GM18507 (cell line): ENCODE results near the gene TMEM236.
A peak's percentile ranks its signal among the peaks of the same experiment; 100 is the strongest.

Source experiments
- DNase-seq: peaks from one replicate; pipeline ENCODE4 v3.0.0; 2011; ENCODE audit warnings: low read depth; ENCODE audit not compliant: insufficient read length; ENCODE audit errors: extremely low spot score
- FAIRE-seq: peaks from 2 replicates; lab custom pipeline; 2011; peaks lifted over from hg19 to GRCh38; lab: Jason Lieb, UNC

Gene TMEM236

DNA sequence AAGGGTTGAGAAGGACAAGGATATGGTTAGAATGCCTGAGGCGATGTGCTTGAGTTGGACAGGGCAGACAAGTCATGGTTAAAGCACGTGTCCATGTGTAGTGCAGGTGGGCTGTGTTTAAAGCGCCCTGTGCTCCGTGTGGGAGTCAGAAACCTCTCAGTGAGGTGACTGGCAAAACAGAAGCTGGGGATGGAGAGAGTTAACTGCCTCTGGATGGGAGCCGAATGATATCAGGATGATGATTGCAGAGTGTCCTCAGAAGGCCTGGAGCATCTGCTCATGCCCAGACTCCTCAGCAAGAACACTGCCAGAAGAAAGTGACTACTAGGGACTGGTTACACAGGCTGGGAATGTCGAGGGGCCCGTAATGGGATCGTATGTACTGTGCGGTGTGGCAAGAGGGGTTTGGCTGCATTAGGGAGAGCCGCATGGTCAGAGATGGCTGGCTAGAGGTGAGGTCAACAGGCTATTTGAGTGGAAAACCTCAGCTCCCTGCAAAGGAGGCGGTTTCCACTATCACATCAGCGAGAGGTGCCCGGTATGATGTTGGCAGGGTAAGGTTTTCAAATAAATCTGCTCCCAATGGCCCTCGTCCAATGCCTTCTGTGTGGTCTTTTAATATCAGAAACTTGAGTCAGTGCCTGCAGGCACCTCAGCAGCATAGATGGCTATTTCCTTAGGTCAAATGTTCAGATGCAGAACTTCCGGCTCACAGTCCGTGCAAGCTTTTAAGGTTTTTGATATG is 31.1 kb downstream of the TMEM236 start:
- DNase-seq (no peak), FAIRE-seq (no peak)

DNA sequence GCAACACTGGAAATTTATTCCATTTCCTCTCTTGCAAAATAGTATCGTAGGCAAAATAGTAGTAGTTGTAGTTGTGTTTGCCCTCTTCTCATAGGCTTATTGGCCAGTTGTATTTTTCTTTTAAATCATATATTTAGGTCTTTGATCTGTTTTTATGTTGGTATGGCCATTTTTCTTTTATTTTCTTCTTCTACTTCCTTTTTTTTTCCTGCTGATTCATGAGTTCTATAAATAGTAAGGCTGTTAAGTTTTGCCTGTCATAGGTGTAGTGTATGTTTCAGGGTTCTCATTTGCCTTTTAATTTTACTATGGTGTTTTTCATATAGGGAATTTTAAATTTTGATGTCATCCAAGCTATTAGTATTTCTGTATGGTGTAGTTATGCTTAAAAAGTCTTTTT is 31.8 kb downstream of the TMEM236 start:
- peak; percentile 36 for FAIRE-seq
- no peak for DNase-seq

DNA sequence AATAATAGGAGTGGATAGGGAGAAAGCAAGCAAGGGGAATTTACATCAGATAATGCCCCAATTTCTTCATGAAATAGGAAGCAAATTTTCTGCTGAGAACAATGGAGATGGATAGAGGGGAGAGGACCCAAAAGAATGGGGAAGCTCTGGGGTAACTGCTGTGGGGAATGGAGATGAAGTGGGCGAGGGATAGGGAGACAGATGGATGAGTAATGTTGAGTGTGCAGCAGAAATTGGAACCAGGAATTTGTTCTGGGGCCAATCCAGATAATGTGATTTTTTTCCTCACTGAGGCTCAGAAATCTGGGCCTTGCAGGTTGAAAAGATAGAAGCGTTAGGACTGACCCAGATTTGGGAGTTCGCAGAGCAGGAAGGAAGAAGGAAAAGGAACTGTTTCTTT is 32.7 kb downstream of the TMEM236 start:
- no peak for FAIRE-seq
- DNase-seq: no peak

DNA sequence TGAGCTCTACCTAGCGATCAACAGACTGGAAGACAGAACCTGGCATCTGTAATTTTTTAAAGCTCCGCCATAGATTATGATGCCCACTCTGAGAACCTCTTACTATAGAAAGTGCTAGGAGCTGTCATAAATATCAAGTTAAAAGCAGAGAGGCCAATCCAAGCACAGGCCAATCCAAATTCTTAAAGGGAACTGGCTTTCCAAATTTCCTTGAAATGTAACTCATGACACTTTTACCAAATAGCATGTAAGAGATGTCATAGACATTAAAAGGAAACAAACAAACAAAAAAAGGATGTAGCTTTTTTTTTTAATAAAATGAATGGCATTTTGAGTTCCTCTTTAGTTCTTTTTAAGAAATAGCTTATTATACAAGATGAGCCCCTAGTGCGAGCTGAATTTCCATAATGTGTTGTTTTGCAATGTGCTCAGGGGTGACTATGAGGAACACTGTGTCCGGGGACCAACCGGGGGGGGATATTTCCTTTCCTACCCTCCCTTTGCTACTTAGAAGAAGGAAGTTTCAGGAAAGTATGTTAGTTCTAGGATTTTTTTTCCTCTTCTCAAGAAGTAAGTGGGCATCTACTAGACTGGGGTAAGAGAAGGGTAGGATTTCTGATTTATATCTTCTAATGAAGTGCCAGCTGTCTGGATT is 33.4 kb downstream of the TMEM236 start:
- FAIRE-seq: no peak
- DNase-seq: no peak

DNA sequence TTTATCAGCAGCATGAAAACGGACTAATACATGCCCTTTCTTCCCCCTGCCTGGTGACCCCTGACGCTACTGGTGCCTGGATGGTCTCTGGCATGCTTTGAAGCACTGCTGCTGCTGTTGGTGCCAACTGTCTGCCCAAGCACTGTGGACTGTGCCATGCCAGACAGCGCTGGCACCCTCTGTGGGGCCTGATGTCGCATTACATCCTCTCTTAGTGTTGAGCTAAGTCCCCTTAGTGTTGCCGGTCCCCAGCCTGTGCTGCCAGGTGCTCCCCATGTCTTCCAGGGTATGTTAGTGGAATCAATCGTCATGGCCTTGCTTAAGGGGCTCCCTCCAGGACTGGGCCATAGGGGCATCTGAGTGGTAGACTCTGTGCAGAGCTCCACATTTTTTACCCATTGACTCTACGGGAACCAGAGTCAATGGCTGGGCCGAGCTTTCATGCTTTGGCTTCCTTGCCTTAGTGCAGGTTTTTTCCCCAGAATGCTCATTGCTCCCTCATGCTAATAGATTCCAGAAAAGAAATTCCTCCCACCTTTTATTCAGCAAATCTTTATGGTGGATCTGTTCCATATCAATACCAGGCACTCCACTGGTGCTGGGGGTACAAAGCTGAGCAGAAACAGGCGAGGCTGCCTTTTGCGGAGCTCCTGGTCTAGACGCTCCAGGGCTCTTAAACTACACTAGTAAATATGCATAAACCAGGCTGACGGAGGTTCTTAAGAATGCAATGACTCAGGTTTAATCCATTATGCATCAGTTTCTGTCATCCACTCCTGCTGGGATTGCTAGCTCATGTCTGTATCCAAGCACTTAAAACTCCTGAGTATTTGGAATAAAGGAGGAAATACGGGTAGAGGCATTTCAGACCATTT is 35.3 kb downstream of the TMEM236 start:
- no peak for DNase-seq
- no peak for FAIRE-seq

DNA sequence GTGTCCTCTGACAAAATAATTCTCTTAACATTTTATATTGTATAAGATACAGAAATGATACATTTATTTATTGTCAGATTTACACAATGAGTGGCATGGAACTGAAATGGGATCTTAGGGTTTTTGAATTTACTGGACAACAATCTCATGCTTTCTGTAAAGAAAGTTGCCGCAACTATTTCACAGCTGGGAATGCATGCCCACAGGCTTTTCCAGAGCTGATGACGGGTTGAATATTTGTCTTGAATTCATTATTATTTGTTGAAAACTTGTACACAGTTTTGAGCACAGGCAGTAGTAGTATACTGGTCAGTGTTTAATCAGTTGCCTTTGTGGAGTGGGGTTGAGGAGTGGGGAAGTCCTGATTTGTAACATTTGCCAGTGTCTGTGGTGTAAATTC is 36.6 kb downstream of the TMEM236 start:
- no peak for DNase-seq
- no peak for FAIRE-seq

DNA sequence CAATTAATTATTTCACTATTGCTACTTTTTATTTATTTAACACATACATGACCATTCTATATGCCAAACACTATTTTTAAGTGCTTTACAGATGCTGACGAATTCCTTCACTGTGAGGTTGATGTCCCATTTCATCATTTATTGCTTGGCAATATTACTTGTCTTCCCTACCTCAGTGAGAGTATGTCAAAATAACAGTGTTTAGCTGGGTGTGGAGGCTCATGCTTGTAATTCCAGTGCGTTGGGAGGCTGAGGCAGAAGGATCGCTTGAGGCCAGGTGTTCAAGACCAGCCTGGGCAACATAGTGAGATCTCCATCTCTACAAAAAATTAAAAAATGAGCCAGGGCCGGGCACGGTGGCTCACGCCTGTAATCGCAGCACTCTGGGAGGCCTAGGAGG is 37.4 kb downstream of the TMEM236 start:
- no peak for DNase-seq
- no peak for FAIRE-seq

DNA sequence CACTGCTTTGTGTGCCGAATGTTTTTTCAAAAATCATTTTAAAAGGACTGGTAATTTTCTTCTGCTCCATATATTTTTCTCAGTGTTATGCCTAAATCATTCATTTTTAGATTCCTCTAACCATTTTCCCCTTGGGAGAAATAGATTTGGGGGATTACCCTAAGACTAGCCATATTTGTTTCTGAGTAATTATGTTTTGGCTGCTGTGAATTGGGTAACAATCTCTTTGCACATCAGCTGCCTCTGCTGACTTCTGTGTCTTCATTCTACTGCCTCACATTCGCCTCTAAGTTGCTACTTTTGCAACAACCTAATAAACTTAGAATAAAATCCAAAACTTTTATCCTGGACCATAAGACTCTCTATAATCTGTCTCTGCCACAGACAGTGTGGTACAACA is 38.6 kb downstream of the TMEM236 start:
- no peak for FAIRE-seq
- DNase-seq: no peak

DNA sequence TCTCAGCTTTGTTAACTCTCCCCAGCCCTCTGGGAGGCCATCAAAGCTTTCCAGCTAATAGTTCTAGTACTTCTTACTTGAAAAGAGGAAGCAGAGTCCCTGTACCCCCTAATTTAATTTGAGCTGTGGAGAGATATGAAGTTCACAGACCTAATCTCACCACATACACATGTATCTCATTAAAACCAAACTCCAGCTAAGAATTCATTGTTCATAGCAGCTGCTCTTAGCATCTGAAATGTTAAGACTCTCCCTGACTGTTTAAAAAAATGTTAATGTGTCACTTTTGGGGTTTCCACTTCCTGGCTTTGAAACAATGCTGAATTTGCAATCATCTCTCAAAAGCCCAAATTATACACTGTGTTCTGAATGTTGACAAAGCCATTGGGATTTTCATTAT is 41.0 kb downstream of the TMEM236 start:
- no peak for DNase-seq
- peak; percentile 12 for FAIRE-seq

DNA sequence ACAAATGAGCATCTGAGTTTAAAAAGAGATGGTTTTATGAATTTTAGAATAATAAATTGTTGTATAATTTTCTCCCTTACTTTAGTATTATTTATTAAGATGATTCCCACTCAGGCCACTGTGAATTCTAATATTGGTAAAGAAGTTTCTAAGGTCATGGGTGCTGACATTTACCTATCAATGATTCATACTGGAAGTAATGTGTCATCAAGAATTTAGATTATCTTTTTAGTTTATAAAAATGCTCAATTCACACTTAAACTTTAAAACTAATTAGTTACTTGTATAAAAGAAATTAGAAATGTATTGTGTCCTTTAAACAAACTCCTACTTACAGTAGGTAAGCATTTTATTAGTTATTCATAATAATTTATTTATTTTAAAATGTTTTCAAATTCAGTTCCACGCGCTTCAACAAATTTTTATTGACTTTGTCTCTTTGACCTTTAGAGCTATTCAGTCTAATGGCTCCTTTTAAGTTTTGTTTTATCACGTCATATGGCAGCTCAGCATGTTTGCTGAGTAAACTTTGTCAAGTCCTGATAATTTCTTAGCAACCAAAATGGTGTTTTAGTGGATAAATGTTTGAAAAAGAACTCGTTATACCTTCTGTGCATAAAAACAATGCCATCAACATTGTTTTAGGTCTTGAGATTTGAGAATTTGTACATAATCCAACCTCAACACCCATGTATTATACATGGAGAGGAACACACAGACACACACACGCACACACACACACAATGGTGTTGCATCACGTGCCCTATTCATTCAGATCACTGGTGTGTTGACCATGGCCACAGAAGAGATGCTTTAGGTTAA is 42.0 kb downstream of the TMEM236 start:
- FAIRE-seq (no peak), DNase-seq (no peak)

DNA sequence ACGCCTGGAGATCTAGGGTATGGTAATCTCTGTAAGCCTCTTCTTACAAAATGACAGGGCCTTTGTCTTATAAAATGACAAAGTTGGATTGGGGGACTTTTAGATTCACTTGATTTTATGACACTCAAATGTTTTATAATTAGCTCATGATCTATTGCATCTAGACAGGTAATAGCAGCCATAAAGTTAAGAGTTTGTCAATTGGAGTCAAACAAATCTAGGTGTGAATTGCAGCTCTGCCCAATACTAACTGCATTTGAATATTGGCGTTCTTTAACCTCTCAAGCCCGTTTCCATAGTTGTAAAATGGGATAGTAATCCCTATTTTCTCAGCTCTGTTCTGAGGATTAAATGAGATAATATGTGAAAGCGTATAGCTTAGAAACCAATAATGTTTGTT is 43.1 kb downstream of the TMEM236 start:
- no peak for FAIRE-seq

DNA sequence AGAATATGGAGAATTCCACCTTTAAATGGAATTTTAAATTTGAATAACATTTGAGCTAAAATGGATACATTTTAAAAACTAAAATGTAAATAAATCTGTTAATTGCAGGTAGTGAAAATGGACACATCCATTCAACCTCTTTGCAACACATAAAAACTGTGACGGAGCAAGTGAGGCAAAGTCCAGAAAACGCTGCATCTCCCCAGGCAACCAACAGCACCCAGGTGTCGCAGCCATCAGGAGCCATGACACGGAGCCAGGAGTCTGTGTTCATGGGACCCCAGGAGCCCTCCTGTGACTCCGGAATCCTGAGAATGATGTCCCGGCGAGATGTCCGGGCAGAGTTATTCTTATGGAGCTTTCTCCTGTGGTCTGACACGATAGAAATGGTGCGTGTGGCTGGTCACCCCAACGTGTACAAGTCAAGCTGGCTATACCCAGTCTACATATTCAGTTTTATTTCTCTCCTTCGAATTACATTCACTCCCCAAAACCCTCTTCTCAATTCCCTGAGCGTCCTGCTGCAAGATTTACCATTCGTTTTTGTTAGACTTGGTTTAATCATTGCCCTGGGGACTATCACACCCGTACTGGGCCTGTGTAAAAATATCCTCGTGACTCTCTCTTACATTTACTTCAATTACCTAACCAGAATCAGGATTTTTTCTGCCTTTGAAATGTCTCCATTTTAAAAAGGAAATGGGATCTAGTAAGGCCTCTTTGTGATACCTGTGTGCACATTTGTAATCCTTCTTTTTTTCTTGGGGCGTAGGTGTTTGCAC is 44.0 kb downstream of the TMEM236 start:
- no peak for DNase-seq
- FAIRE-seq: no peak

More for the DNA sequence above, 43.1 kb downstream of the TMEM236 start:
- DNase-seq: no peak

DNA sequence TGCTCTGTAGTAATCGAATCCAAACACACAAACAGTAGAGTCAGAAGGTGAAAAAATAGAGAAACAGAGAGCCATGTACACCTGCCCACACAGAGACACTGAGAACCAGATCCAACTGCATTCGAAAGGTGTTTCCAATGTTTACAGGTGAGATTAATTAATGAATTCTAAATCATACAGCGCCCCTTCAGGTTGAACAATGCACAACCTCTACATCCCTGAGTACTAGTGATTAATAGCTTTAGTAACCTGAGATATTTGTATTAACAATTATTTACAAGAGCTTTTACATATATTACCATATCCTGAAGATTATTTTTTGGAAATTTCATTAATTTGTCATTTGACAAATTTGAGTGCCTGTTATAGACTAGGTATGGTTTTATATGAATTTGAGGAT is 49.5 kb downstream of the TMEM236 start:
- no peak for FAIRE-seq
- no peak for DNase-seq

DNA sequence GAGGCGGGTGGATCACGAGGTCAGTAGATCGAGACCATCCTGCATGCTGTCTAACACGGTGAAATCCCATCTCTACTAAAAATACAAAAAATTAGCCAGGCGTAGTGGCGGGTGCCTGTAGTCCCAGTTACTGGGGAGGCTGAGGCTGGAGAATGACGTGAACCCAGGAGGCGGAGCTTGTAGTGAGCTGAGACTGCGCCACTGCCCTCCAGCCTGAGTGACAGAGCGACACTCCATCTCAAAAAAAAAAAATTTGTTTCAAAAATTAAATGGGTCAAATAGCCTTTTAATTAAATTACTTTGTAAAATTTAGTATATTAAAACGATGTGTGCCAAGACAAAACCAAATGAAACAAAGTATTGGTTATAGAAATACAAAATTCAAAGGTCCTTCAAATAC is 50.3 kb downstream of the TMEM236 start:
- no peak for DNase-seq
- FAIRE-seq: no peak

DNA sequence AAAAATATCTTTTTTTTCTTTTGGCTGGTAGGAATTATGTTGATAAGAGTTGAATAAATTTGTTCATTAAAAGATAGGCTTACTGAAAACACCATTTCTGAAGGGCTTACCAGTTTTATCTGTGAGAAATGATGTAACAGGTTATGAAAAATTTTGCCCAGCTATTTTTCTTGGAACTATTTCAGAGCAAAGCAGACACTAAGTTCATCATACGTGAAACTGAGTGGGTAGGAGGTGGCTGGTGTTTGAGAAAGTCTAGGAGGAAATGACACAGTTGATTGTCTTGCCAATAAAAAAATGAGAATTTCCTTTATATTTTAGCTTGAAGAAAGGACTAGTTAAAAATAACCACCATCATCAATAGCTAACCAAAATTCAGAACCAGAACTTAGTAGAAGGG is 51.0 kb downstream of the TMEM236 start:
- DNase-seq (no peak), FAIRE-seq (no peak)

DNA sequence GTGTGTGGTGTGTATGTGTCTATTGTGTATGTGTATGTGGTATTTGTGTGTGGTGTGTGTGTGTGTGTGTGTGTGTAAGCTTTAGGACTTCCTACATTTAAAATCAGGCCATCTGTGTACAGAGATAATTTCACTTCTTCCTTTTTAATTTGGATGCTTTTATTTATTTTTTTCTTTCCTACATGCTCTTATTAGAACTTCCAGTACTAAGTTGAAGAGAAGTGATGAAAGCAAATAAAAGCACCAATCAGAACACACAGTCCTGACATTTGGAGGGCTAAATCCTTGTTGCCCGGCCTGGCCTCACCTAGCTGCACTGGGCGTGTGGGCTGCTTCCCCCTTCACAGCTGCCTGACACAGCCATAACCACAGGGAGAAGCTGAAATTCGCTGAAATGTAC is 53.3 kb downstream of the TMEM236 start:
- no peak for DNase-seq
- peak; percentile 60 for FAIRE-seq

DNA sequence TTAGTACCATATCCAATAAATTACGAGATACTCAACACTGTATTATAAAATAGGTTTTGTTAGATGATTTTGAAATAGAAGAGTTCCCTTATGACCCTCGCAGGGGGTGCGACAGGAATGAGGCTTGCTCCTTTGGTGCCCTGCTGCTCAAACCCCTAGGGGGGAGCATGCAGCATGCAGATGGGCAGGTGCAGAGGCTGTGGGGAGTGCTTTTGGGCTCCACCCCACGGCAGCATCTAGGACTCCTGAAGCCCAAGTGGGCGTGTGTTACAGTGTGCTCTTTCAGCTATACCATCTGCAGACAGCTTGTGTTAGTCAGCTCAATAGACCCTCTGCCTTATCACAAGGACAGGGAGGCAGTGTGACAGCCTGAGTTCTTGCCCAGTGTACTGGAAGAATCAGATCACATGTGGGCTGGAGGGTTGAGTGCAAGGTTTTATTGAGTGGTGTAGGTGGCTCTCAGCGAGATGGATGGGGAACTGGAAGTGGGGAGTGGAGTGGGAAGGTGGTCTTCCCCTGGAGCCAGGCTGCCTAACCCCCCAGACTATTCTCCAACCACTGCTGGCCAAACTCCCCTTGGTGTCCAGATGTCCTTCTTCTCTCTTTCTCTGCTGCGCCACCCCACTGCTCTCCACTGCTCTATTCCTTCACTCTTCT is 54.0 kb downstream of the TMEM236 start:
- FAIRE-seq: peak; percentile 56
- DNase-seq: no peak
